Endodermal cell (in vitro differentiated cells): ENCODE data around the gene VOPP1. TPM values are rescaled to one million over a fixed set of nuclear protein-coding genes. Genes with fewer than 3 reads are reported as not detected.

ENCODE experiments used
- DNase-seq: peaks from one replicate; pipeline ENCODE4 v3.0.0-alpha.2; 2017
- H3K27ac ChIP-seq: 2 replicates; pipeline ENCODE4 v1.5.1; 2013; ENCODE audit warnings: mild to moderate bottlenecking, low read depth, low read length, moderate library complexity
- H3K27me3 ChIP-seq: 2 replicates; pipeline ENCODE4 v1.6.1; 2013; ENCODE audit warnings: mild to moderate bottlenecking, low read length, moderate library complexity; ENCODE audit not compliant: insufficient read depth, control insufficient read depth, poor library complexity, severe bottlenecking
- H3K36me3 ChIP-seq: 2 replicates; pipeline ENCODE4 v1.7.0; 2013; ENCODE audit warnings: mild to moderate bottlenecking, low read length, moderate library complexity; ENCODE audit not compliant: control insufficient read depth, insufficient read depth
- H3K4me1 ChIP-seq: one replicate; pipeline ENCODE4 v1.7.0; 2013; ENCODE audit warnings: low read length; ENCODE audit not compliant: control insufficient read depth, insufficient read depth
- H3K4me3 ChIP-seq: 2 replicates; pipeline ENCODE4 v1.5.1; 2013; ENCODE audit warnings: mild to moderate bottlenecking, low read length, moderate library complexity
- H3K9ac ChIP-seq: 2 replicates; pipeline ENCODE4 v1.6.1; 2013; ENCODE audit warnings: mild to moderate bottlenecking, low read length, moderate library complexity; ENCODE audit not compliant: poor library complexity, severe bottlenecking; ENCODE audit errors: extremely low read depth
- H3K9me3 ChIP-seq: 2 replicates; pipeline ENCODE4 v1.6.1; 2013; ENCODE audit warnings: mild to moderate bottlenecking, low read length, moderate library complexity; ENCODE audit not compliant: control insufficient read depth
- H3K27ac Mint-ChIP-seq: 2 replicates; pipeline ENCODE4 v1.8.0; 2020; ENCODE audit warnings: mixed read lengths
- H3K27me3 Mint-ChIP-seq: 2 replicates; pipeline ENCODE4 v1.8.0; 2021; ENCODE audit warnings: mild to moderate bottlenecking, mixed read lengths; ENCODE audit not compliant: insufficient read depth
- H3K36me3 Mint-ChIP-seq: 2 replicates; pipeline ENCODE4 v1.8.0; 2020; ENCODE audit warnings: low read depth, mixed read lengths
- H3K4me1 Mint-ChIP-seq: 2 replicates; pipeline ENCODE4 v1.8.0; 2020; ENCODE audit warnings: mixed read lengths
- H3K4me3 Mint-ChIP-seq: 2 replicates; pipeline ENCODE4 v1.8.0; 2020; ENCODE audit warnings: mild to moderate bottlenecking, moderate library complexity, mixed read lengths
- H3K9me3 Mint-ChIP-seq: 2 replicates; pipeline ENCODE4 v1.8.0; 2020; ENCODE audit warnings: mild to moderate bottlenecking, mixed read lengths
- WGBS, 2 experiments: methylation state at CpG; one replicate each; pipeline versions ENCODE4 v1.1.5 to v1.1.7; 2013; ENCODE audit warnings: missing lambda C conversion rate in 2 of 2, mixed read lengths in 1 of 2; ENCODE audit not compliant: insufficient coverage in 1 of 2, insufficient read length in 1 of 2; 5-methylcytosine and 5-hydroxymethylcytosine counted together
- total RNA-seq, 2 donors: library from RNA; stranded (reverse); fragmentation: NEBNext Ultra II Directional in 1 of 2; extraction: Animal tissue kit (Norgen Biotek cat#: 25700) in 1 of 2; gene quantifications; 2 replicates in 1 of 2; 3 replicates in 1 of 2; pipeline ENCODE4 v1.2.1, GENCODE V29; 2021
- TF ChIP-seq, protein P1 (sequence below): fragments of 200-600 bp; sonication (generic); conservative IDR thresholded peaks from 2 replicates; pipeline ENCODE4 v1.5.0; 2021; ENCODE audit warnings: antibody characterized with exemption, mild to moderate bottlenecking

The VOPP1 gene
- total RNA-seq, 2 donors from 2014 or later = 48.8 to 53.6 TPM

GRCh38 chr7:55554038-55554437, 18.3 kb downstream of the VOPP1 start:
- H3K27ac Mint-ChIP-seq = no peak overlapping the region
- Histone ChIP-seq H3K36me3 (peaks cover 13% of the 10 kb centered on the region), H3K27ac (no peak overlapping the region), H3K9me3 (no peaks in the 10 kb centered on the region), H3K9ac (no peak overlapping the region), H3K4me1 (peaks cover 7% of the 10 kb centered on the region), H3K27me3 (no peaks in the 10 kb centered on the region), H3K4me3 (no peak overlapping the region)
- TF ChIP-seq, protein P1, sequence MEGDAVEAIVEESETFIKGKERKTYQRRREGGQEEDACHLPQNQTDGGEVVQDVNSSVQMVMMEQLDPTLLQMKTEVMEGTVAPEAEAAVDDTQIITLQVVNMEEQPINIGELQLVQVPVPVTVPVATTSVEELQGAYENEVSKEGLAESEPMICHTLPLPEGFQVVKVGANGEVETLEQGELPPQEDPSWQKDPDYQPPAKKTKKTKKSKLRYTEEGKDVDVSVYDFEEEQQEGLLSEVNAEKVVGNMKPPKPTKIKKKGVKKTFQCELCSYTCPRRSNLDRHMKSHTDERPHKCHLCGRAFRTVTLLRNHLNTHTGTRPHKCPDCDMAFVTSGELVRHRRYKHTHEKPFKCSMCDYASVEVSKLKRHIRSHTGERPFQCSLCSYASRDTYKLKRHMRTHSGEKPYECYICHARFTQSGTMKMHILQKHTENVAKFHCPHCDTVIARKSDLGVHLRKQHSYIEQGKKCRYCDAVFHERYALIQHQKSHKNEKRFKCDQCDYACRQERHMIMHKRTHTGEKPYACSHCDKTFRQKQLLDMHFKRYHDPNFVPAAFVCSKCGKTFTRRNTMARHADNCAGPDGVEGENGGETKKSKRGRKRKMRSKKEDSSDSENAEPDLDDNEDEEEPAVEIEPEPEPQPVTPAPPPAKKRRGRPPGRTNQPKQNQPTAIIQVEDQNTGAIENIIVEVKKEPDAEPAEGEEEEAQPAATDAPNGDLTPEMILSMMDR = no peak
- H3K27me3 Mint-ChIP-seq = no peaks in the 10 kb centered on the region
- peaks cover 44% of the 10 kb centered on the region for H3K4me1 Mint-ChIP-seq
- no peaks in the 10 kb centered on the region for H3K9me3 Mint-ChIP-seq
- no peaks in the 10 kb centered on the region for H3K36me3 Mint-ChIP-seq
- no peak overlapping the region for H3K4me3 Mint-ChIP-seq
- no peak for DNase-seq
- WGBS, 2 experiments = 92 to 100% methylated on average over 1 of the region's 1 CpG

- H3K9me3 Mint-ChIP-seq = no peaks in the 10 kb centered on the region
- Histone ChIP-seq H3K27me3 (no peaks in the 10 kb centered on the region), H3K4me1 (peaks cover 7% of the 10 kb centered on the region), H3K9me3 (no peaks in the 10 kb centered on the region), H3K27ac (peak overlapping the region; percentile 52), H3K9ac (no peak overlapping the region), H3K36me3 (peaks cover 13% of the 10 kb centered on the region), H3K4me3 (no peak overlapping the region)
- H3K36me3 Mint-ChIP-seq = no peaks in the 10 kb centered on the region
- DNase-seq = no peak
- H3K27me3 Mint-ChIP-seq = no peaks in the 10 kb centered on the region
- TF ChIP-seq, protein P1 = no peak
- no peak overlapping the region for H3K4me3 Mint-ChIP-seq
- H3K27ac Mint-ChIP-seq = no peak overlapping the region
- peaks cover 44% of the 10 kb centered on the region for H3K4me1 Mint-ChIP-seq
Observed at GRCh38 chr7:55553024-55553345, 19.3 kb downstream of the VOPP1 start.

GRCh38 chr7:55552320-55553023, 19.8 kb downstream of the VOPP1 start:
- no peak overlapping the region for H3K27ac Mint-ChIP-seq
- no peaks in the 10 kb centered on the region for H3K27me3 Mint-ChIP-seq
- peaks cover 39% of the 10 kb centered on the region for H3K4me1 Mint-ChIP-seq
- no peaks in the 10 kb centered on the region for H3K36me3 Mint-ChIP-seq
- Histone ChIP-seq H3K27ac (peak overlapping the region; percentile 52), H3K9me3 (no peaks in the 10 kb centered on the region), H3K27me3 (no peaks in the 10 kb centered on the region), H3K4me1 (peaks cover 3% of the 10 kb centered on the region), H3K4me3 (no peak overlapping the region), H3K36me3 (peaks cover 13% of the 10 kb centered on the region), H3K9ac (no peak overlapping the region)
- TF ChIP-seq, protein P1 = no peak
- WGBS, 2 experiments = 67 to 85% methylated on average over 7 to 13 of the region's 13 CpGs
- no peaks in the 10 kb centered on the region for H3K9me3 Mint-ChIP-seq
- no peak overlapping the region for H3K4me3 Mint-ChIP-seq
- peak; percentile 58 for DNase-seq
